DND-41 (cell line): ENCODE measurements around the gene UBE2N.

Experiments used
- ATAC-seq: fragments of 200-7000 bp; cut with Tn5 transposase; 3 replicates; pipeline ENCODE4 v1.9.1; 2021; ENCODE audit warnings: low read depth; ENCODE audit not compliant: insufficient read depth
- DNase-seq: peaks from one replicate; pipeline ENCODE4 v3.0.0-alpha.2; 2020
- H2AFZ ChIP-seq: 2 replicates; pipeline ENCODE4 v1.6.0; 2012; ENCODE audit warnings: low read depth, low read length
- H3K27ac ChIP-seq: 2 replicates; pipeline ENCODE4 v1.5.1; 2012; ENCODE audit warnings: low read length, inconsistent platforms
- H3K27me3 ChIP-seq: fragments of 200-600 bp; sonication (generic); 2 replicates; pipeline ENCODE4 v1.6.0; 2012; ENCODE audit warnings: low read length, mild to moderate bottlenecking, inconsistent platforms; ENCODE audit not compliant: insufficient read depth, poor library complexity
- H3K36me3 ChIP-seq: 2 replicates; pipeline ENCODE4 v1.5.1; 2012; ENCODE audit warnings: low read length, inconsistent platforms; ENCODE audit not compliant: insufficient read depth
- H3K4me1 ChIP-seq: 2 replicates; pipeline ENCODE4 v1.5.1; 2012; ENCODE audit warnings: mild to moderate bottlenecking, low read length; ENCODE audit not compliant: insufficient read depth
- H3K4me2 ChIP-seq: 2 replicates; pipeline ENCODE4 v1.6.0; 2012; ENCODE audit warnings: mild to moderate bottlenecking, moderate library complexity, low read length, inconsistent platforms; ENCODE audit not compliant: insufficient read depth
- H3K4me3 ChIP-seq, 2 experiments: fragments of 200-600 bp in 1 of 2; shearing (Covaris generic) in 1 of 2; 2 replicates each; pipeline ENCODE4 v1.5.1; 2012 to 2016; ENCODE audit warnings: inconsistent platforms in 2 of 2, low read length in 2 of 2, mild to moderate bottlenecking in 2 of 2, low read depth in 1 of 2, moderate library complexity in 1 of 2
- H3K79me2 ChIP-seq: 2 replicates; pipeline ENCODE4 v1.6.0; 2012; ENCODE audit warnings: low read length, inconsistent platforms; ENCODE audit not compliant: insufficient read depth
- H3K9ac ChIP-seq: 2 replicates; pipeline ENCODE4 v1.6.0; 2012; ENCODE audit warnings: low read depth, mild to moderate bottlenecking, inconsistent platforms, low read length, moderate library complexity
- H3K9me3 ChIP-seq: 2 replicates; pipeline ENCODE4 v1.5.1; 2012; ENCODE audit warnings: low read length, moderate library complexity, mild to moderate bottlenecking, inconsistent platforms; ENCODE audit not compliant: insufficient read depth, severe bottlenecking
- H4K20me1 ChIP-seq: 2 replicates; pipeline ENCODE4 v1.6.0; 2012; ENCODE audit warnings: low read length; ENCODE audit not compliant: insufficient read depth
- CTCF ChIP-seq: IDR thresholded peaks from 2 replicates; pipeline ENCODE4 v1.5.1; 2012; ENCODE audit warnings: borderline replicate concordance, low read length, moderate library complexity, mild to moderate bottlenecking; ENCODE audit not compliant: poor library complexity, severe bottlenecking; ENCODE audit errors: extremely low read depth
- EZH2 ChIP-seq: IDR thresholded peaks from 3 replicates; pipeline ENCODE4 v1.6.1; 2012; ENCODE audit warnings: borderline replicate concordance, low read depth, mild to moderate bottlenecking, moderate library complexity, low read length, inconsistent platforms; ENCODE audit not compliant: severe bottlenecking

The UBE2N gene

GRCh38 chr12:93442411-93443340, 929 bp upstream of the UBE2N start:
- Histone ChIP-seq H3K4me2 (peak overlapping the region; percentile 80), H3K9me3 (no peaks in the 10 kb centered on the region), H3K36me3 (no peaks in the 10 kb centered on the region), H2AFZ (peak overlapping the region; percentile 94), H3K4me1 (peaks cover 40% of the 10 kb centered on the region), H3K27me3 (no peaks in the 10 kb centered on the region), H4K20me1 (peaks cover 33% of the 10 kb centered on the region), H3K27ac (peak overlapping the region; percentile 89), H3K79me2 (peaks cover 41% of the 10 kb centered on the region), H3K9ac (peak overlapping the region; percentile 95), H3K4me3 (peak overlapping the region; percentile 76 to 79; a peak in 3 of 4 replicates)
- ATAC-seq (no peak), DNase-seq (no peak)
- TF ChIP-seq EZH2 (no peak), CTCF (no peak)

GRCh38 chr12:93441081-93441616, 598 bp downstream of the UBE2N start:
- H3K27ac ChIP-seq, result peak overlapping the region; percentile 89
- peak; percentile 50 for DNase-seq
- H4K20me1 ChIP-seq, result peaks cover 48% of the 10 kb centered on the region
- peak overlapping the region; percentile 83 for H2AFZ ChIP-seq
- H3K4me2 ChIP-seq, result peak overlapping the region; percentile 72
- peak; percentile 15; the same call in 2 of the 3 replicates for ATAC-seq
- no peaks in the 10 kb centered on the region for H3K9me3 ChIP-seq
- H3K27me3 ChIP-seq, result no peaks in the 10 kb centered on the region
- peak overlapping the region; percentile 76 to 79 for H3K4me3 ChIP-seq
- no peaks in the 10 kb centered on the region for H3K36me3 ChIP-seq
- H3K4me1 ChIP-seq, result peaks cover 55% of the 10 kb centered on the region
- TF ChIP-seq EZH2 (no peak), CTCF (no peak)
- peaks cover 56% of the 10 kb centered on the region for H3K79me2 ChIP-seq
- H3K9ac ChIP-seq, result peak overlapping the region; percentile 95

- no peaks in the 10 kb centered on the region for H3K36me3 ChIP-seq
Observed at GRCh38 chr12:93440043-93440835, 1.5 kb downstream of the UBE2N start.

More at GRCh38 chr12:93440043-93440835, 1.5 kb downstream of the UBE2N start:
- H3K9ac ChIP-seq, result peak overlapping the region; percentile 95
- H4K20me1 ChIP-seq, result peaks cover 57% of the 10 kb centered on the region
- H3K4me1 ChIP-seq, result peaks cover 55% of the 10 kb centered on the region
- peak overlapping the region; percentile 76 to 79 for H3K4me3 ChIP-seq
- no peaks in the 10 kb centered on the region for H3K27me3 ChIP-seq
- H3K27ac ChIP-seq, result peak overlapping the region; percentile 89; the same call in 1 of the 2 replicates
- H3K9me3 ChIP-seq, result no peaks in the 10 kb centered on the region
- H2AFZ ChIP-seq, result no peak overlapping the region
- DNase-seq, result no peak
- TF ChIP-seq CTCF (no peak), EZH2 (no peak)
- H3K4me2 ChIP-seq, result peak overlapping the region; percentile 72
- peaks cover 65% of the 10 kb centered on the region for H3K79me2 ChIP-seq
- no peak for ATAC-seq
